GM21447 (cell line): Measurements from ENCODE around the gene CCDC93.

Experiments used
- ATAC-seq: cut with Tn5 transposase; IDR thresholded peaks from one replicate; pipeline ENCODE4 v1.9.1; 2021; ENCODE audit not compliant: unreplicated experiment

The CCDC93 gene, protein sequence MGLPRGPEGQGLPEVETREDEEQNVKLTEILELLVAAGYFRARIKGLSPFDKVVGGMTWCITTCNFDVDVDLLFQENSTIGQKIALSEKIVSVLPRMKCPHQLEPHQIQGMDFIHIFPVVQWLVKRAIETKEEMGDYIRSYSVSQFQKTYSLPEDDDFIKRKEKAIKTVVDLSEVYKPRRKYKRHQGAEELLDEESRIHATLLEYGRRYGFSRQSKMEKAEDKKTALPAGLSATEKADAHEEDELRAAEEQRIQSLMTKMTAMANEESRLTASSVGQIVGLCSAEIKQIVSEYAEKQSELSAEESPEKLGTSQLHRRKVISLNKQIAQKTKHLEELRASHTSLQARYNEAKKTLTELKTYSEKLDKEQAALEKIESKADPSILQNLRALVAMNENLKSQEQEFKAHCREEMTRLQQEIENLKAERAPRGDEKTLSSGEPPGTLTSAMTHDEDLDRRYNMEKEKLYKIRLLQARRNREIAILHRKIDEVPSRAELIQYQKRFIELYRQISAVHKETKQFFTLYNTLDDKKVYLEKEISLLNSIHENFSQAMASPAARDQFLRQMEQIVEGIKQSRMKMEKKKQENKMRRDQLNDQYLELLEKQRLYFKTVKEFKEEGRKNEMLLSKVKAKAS

DNA sequence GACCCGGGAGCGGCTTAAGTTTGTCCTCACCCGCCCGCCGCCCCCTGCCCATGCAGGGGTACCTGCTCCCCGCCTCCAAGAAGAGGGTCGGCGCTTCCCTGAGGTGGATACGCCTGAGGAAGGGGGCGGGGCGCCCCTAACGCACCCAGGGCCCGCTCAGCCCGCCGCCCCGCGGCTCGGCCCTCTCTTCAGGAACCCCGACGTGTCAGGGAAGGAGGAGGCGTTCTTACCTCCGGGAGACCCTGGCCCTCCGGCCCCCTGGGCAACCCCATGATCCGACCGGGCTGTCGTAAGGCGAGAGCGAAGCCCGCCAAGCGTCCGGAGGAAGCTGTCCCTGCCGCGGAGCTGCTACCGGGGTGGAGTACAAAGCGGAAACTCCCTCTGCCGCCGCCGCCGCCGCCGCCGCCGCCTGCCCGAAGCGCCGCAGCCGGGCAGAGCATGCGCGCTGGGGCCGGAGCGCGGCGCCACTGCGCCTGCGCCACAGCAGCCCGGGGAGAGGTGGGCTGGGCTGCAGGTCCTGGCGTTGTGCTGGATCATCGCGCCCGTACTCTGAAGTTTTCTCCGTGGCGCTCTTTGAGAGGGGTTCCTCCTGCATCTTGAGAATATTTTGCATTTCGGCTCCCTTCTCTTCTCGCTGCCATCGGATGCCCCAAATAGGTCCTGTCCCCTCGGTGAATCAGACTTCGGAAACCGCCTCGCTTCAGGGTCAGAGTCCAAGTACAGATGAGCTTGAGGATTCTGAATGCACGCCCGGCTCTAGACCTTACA lies at the start of gene CCDC93:
Gene CCDC93, minus strand, starts transcription at position 347 of the 768 bp plus-strand sequence. Its CDS starts 75 bp downstream, at position 272.
- peak; percentile 92 for ATAC-seq

DNA sequence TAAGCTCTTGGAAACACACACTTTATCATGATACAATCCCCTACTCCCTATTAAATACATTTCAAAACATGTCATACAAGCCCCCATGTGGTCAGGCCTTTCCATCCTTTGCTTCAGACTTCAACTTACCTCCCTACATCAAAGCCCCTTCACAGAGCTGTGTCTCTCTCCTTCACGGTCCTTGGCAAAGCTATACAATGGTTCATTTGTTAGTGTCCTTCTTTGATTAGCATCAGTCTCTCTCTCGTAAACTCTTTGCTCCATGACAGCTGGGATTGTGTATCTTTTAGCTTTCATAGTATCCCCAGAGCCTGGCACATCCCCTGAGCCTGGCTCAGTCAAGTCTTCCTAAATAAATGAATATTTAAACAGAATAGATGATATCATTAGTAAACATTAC lies 48.8 kb upstream of the CCDC93 start:
- ATAC-seq = no peak

DNA sequence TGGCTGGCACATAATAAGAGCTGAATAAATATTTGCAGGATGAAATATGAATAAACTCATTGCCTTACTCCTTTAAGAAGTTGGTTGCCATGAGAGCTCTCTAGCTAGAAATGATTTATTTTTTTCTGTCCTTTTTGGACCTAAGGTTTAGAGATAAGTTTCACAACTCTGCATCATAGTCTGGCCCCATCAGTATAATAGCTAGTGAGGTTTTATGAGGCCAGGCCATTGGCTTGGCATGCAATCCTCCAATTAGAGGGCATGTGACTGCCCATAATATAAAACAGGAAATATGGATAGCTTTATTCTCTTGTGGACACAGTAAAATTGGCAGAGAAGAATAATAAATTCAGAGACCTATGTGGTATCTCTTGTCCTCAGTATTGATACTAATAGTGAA lies 48.2 kb upstream of the CCDC93 start:
- ATAC-seq = no peak

DNA sequence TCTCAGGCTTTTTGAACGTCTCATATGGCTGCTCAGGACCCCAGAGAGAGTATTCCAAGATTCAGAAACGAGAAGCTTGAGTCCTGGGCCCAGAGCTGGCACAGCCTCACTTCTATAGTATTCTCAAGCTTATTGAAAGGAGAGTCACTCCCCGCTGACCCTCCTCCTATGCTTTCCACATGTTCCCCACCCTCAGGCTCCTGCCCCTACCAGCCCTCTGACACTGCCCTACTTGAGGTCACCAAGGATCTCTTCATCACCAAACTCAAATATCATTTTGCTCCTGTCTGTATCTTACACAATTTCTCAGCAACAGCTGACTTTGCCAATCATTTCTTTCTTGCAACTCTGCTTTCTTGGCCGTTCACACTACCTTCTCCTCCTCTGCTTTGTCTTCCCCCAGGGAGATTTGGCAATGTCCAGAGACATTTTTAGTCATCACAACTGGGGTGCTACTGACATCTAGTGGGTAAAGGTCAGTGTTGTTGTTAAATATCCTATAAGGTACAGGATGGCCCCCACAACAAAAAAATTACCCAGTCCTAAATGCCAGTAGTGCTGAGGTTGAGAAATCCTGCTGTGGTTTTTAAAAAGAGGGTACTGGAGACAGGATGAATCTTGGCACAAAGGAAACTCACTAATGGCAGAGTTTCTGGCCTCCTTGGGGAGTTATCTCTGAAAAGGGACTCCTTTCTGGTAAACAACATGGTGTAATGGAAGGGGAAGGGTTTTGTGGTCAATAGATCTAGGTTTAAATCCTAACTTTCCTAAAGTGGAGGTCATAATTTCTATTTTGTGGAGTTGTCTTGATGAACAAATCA lies 47.5 kb upstream of the CCDC93 start:
- ATAC-seq = peak; percentile 58

DNA sequence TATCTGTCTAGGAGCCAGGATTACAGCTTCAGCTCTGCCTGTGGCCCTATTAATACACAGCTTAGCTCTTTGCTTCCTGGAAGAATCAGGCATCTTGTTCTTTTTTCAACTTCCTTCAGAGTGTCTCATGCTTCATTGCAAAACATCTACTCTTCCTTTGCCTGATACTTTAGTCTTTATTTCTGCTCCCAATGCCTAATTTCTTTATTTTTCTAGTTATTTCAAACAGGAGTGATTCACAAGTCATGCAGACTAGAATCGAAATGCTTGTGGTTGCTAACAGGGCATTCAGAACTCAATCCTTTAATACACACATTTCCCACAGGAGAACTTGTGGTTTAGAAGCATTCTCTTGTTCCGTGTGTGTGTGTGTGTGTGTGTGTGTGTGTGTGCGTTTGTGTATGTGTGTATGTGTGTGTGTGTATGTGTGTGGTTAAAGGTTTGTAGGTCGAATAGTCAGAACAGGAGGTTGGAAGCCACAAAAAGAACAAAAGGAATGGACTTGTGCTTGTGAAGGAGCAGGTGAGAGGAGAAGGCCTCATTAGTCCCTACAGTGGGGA lies 46.1 kb upstream of the CCDC93 start:
- no peak for ATAC-seq

DNA sequence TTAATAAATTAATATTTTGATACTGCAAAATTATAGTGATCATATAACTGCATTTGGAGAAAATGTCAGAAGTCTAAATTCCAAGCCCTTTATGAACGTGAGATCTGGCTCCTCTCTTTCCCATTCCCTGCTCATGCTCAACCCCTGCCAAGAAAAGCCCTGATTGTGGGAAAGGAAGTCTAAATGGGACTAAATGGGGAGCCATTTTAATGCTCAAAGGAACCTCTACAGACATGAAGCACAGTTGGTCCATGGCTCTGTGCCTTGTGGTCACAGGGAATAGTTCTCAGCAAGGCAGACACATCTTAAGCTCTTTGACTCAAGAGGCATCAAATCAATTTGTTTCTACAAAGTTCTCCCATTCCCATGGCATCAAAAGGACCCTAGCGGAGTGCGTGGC lies 45.1 kb upstream of the CCDC93 start:
- no peak for ATAC-seq

DNA sequence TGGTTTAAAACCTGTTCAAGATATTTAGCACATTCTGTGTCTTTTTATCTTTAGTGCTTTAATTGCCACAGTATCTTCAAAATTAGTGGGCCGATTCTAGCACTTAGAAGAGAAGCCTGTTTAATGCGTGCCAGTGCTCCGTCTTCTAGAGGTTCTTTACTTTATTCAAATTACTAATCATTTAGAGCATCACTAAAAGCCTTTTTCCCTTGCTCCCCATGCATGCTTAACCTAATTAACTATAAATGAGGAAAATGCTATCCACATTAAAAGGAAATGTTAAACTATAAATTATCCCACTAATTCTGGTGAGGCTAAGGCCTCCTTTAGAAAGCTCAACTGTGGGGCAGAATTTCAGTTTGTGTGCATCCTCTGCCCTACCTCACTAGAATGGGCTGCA lies 42.9 kb upstream of the CCDC93 start:
- no peak for ATAC-seq

DNA sequence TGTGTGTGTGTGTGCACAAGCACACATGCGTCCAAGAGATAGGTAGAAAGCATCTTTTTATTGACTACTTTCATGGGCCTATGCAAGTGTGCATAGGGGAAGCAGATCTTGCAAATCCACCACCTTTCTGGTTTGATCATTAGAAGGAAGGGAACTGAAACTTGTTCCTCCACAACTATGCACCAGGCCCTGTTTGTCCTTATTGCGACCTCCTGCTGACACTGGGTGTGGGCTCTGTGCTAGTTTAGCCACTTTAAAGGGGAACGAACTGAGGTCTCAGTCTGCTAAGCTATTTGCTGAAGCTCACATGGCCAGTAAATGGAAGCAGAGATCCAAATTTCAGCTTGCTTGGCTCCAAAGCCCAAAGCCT lies 42.3 kb upstream of the CCDC93 start:
- peak; percentile 86 for ATAC-seq

DNA sequence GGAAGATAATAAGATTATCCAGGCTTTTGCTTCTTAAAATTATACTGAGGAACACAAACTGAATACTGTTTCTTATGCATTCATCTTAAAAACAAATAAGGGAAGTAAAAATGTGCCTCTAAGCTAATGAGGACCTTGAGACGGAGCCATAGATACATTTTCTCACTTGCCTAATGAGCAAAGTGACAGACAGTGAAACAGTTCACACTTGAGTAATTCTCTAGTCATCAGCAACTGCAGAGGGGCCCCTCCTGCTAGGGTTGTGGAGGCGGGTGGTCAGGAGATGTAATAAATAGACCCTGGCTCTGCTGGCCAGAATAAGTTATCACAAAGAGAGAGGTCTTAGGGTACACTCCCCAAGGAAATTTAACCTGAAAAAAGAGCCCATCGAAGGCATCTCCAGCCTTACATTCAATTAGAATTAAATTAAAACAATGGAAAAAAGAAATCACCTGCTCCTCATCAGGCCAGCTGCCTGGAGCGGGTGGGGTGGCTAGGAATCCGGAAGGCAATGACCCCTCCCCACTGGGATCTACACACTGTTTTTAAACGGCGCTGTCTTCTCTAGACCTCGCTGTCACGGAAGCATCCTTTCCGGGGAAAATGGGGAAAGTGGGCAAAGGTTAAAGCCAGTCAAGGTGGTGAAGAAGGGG lies 41.8 kb upstream of the CCDC93 start:
- ATAC-seq = peak; percentile 84

DNA sequence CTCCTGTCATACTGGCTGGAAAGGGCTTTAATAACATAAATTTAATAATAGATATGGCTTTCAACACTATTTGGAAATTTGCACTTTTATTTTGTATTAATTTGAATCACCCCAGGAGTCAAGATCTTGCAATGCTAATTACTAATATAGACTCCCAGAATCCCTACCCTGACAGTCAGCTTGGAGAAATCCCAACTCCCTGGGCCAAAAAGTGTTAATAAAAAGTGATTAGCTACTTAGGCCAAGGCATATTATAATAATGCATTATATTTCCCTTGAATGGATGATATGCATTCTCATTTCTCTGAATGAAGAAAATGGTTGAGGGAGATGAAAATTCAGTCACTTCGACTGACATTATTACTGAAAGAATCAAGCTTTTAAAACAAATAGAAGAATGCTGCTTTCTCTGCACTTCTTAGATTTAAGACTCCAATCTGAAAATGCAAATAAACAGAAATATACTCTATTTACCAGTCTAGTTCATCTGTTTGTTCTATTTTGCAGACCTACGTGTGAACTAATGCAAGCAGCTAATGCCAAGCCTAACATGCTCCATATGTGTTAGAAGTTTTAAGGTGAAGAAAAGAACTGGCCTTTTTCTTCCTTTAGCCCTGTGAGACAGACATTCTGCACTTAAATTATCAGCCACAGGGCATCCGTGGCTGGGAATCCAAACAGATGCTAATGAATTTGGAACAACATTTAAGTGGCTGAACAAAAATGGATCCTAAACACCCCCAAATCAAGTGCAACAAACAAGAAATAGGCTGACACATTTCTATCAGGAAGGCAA lies 40.5 kb upstream of the CCDC93 start:
- ATAC-seq = no peak

DNA sequence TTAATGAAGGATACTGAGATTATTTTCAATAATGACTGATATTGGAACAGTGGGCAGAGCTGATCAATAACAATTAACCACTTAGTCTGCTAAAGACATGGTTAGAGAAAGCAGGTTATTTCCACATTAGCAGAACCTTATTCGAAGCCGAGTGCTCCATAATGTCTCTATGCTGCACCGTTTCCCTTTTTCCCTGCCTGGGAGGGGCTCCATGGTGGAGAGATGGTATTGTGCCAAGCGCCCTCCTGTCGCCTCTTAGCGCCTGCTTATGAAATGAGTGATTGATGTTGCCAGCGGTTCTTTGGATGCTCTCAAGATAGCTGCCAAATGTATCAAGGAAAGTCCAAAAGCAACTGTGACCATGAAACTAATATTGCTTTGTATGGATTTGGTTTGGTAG lies 39.8 kb upstream of the CCDC93 start:
- no peak for ATAC-seq

DNA sequence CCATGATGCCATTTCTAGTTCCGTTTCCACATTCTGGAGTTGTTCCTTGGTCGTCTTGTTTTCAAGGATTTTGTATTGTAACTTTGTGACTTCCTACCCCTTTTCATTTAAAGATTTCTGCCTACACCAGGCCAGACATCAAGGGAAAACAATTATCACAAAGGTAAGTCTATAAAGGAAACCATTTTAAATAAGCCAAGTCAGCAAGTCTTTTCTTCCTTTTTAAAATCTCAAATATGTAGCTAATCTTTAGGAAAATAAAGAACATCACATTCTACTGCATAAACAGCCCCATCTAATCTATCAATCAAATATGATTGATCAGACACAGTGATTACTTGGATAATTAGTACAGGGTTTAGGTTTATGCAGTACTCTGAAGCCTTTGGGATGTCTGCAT lies 38.6 kb upstream of the CCDC93 start:
- ATAC-seq = no peak

DNA sequence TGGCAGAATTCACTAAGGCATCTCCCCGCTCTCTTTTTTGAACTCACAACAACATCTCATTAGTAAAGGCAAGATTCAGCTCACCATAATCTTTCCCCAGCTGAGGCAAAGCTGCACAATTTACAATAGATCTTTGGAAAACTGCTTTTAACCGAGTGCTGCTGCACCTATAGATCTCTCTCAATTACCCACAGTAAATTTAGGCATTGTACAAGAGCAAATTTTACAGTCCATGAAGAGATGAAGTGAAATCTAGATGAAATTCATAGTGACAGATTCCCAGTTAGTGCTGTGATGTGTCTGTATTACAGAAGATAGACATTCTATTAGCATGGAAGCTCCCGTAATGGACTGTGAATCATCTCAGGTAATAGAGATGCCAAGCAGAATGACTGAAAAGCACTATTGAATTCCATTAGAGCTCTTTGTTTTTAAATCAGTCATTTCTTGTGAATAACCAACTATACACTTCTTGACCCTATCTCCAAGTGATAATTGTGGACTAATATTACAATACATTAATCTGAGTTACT lies 38.0 kb upstream of the CCDC93 start:
- no peak for ATAC-seq

DNA sequence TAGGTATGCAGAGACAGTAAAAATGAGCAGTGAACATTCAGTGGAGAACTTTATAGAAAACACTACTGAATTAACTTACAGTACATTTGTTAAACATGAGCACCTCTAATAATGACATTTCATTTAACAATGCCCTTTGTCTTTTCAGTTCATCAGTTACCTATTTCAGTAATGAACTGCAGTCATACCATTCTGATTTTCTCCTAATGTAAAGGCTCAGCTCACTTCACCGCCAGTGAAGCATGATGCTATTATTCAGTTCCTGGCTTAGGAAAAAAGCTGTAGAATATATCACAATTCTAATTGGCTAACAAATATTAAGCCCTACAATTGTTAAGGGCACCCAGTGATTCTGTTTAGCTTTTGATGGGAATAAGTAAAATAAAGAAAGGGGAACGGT lies 37.1 kb upstream of the CCDC93 start:
- no peak for ATAC-seq

DNA sequence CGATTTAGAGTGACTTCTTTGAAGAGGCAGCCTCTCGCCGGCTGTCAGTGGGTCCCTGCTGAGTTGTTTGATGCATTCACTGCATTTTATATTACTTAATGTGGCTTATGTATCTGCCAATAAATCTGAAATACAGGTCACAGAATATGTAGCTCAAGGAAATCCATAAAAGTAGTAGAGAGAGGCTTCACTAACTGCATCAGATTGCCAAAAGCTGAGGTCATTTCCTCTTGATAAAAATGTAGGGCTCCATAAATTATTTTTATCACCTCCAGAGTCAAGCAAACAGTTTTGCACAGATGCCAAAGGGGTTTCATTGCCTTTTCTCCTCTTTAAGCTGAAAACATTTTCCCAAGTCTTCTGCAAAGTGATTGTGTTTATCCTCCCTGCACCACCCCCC lies 36.5 kb upstream of the CCDC93 start:
- no peak for ATAC-seq

DNA sequence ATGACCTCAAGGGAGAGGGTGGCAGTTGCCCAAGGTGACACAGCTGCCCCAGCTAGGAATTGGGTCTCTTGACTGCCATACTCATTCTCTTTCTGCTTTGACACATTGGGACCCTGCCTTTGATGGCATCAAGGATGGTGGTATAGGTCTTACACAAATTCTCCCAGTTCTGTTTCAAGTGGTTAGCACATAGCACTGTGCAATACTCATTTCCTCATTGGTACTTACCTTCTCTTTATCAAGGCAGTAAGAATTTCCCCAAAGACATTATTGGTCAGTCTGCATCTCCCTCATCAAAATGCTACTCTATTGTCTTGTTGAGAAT lies 35.9 kb upstream of the CCDC93 start:
- no peak for ATAC-seq

DNA sequence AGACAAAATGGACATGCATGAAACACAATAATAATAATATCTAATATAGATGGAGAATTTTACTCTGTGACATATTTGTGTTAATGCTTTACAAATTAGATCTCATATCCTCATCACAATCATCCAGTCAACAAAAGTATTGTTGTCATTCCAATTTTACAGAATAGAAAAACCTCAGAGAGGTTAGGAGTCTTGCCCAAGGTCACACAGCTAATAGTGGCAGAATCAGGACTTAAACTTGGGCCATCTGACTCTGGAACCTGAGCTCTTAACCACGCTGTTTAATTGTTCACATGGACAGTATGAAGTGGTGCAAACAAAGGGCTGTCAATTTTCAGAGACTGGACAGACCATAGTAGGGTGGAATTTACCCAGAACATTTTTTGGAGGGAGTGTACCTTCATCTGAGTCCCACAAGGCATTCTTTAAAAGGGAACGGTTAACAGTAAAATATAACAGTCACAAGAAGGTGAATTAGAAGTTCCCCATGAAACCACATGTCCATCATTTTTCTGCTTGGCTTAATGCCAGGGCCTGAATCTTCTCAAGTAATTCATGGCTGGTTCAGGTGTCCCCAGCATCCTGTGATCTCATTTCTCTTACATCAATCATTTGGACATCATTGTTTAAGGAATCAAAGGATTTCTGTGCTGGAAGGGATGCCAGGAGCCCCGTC lies 35.4 kb upstream of the CCDC93 start:
- ATAC-seq = no peak

DNA sequence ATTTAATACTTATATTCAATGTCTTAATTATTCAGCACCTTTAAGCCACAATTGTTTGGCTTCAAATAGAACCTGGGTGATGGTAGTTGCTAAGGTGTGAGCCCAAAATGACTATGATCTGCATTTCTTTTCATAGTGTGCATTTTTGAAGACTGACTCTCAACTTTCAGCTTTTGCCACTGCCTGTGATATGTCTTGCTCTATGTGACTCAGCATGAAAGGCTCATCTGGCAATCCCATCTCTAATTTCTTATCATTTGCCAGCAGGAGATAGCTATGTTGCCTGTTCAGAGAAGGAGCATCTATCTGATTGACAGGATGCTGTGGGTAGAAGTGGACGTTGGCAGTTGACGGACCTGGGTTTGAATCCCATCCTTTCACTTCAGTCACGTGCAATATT lies 34.5 kb upstream of the CCDC93 start:
- no peak for ATAC-seq

DNA sequence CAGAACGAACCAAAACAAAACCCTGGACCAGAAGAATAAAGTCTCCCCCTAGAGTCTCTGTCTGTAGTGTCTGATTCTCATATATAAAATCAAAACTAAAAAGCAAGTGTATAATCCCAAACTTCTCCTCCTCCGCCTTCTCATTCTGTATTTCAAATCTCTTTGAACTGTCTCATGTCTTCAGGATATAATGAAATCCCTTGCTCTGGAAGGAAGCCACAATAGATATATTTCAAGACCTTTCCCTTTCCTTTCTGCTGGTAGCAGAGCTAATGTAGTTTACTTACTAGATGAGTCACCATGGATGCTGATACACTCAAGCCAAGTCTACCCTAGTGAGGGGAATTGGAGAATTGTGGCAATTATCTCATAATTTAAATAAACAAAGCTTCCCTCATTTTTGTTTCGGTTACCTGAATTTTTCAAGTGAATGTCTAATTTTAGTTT lies 33.5 kb upstream of the CCDC93 start:
- no peak for ATAC-seq
